Hepatocyte (in vitro differentiated cells): ENCODE results near the gene TRIM7. TPM values are rescaled to one million over a fixed set of nuclear protein-coding genes. Genes with fewer than 3 reads are reported as not detected.

Experiments used
- DNase-seq: peaks from one replicate; pipeline ENCODE4 v3.0.0-alpha.2; 2016; ENCODE audit warnings: low spot score
- H2AFZ ChIP-seq: fragments of 200-600 bp; sonication (generic); 2 replicates; pipeline ENCODE4 v1.6.0; 2016; ENCODE audit warnings: antibody characterized with exemption, mild to moderate bottlenecking
- H3K27ac ChIP-seq: fragments of 200-600 bp; sonication (generic); 2 replicates; pipeline ENCODE4 v1.5.1; 2016; ENCODE audit warnings: mild to moderate bottlenecking
- H3K27me3 ChIP-seq: fragments of 200-600 bp; sonication (generic); 2 replicates; pipeline ENCODE4 v1.6.1; 2016
- H3K36me3 ChIP-seq: fragments of 200-600 bp; sonication (generic); replicated peaks from 2 replicates; pipeline ENCODE4 v1.5.1; 2016; ENCODE audit warnings: low read depth; ENCODE audit not compliant: insufficient read depth
- H3K4me1 ChIP-seq: fragments of 200-600 bp; sonication (generic); 2 replicates; pipeline ENCODE4 v1.5.1; 2016; ENCODE audit warnings: mild to moderate bottlenecking, moderate library complexity; ENCODE audit not compliant: insufficient read depth
- H3K4me2 ChIP-seq: fragments of 200-600 bp; sonication (generic); 2 replicates; pipeline ENCODE4 v1.6.0; 2016
- H3K4me3 ChIP-seq: fragments of 200-600 bp; sonication (generic); 2 replicates; pipeline ENCODE4 v1.5.1; 2016; ENCODE audit warnings: mild to moderate bottlenecking
- H3K79me2 ChIP-seq: fragments of 200-600 bp; sonication (generic); 2 replicates; pipeline ENCODE4 v1.6.0; 2017; ENCODE audit warnings: mild to moderate bottlenecking
- H3K9me2 ChIP-seq: fragments of 200-600 bp; sonication (generic); replicated peaks from 2 replicates; pipeline ENCODE4 v1.6.0; 2017; ENCODE audit warnings: mild to moderate bottlenecking; ENCODE audit not compliant: insufficient read depth
- H3K9me3 ChIP-seq: fragments of 200-600 bp; sonication (generic); 2 replicates; pipeline ENCODE4 v1.5.1; 2016; ENCODE audit warnings: low read depth, mild to moderate bottlenecking
- H4K20me1 ChIP-seq: fragments of 200-600 bp; sonication (generic); 2 replicates; pipeline ENCODE4 v1.6.0; 2016; ENCODE audit warnings: mild to moderate bottlenecking; ENCODE audit not compliant: insufficient read depth, poor library complexity, severe bottlenecking
- EZH2 ChIP-seq: fragments of 200-600 bp; sonication (generic); IDR thresholded peaks from 2 replicates; pipeline ENCODE4 v1.6.1; 2016; ENCODE audit warnings: antibody characterized with exemption, mild to moderate bottlenecking, borderline replicate concordance
- EZH2phosphoT487 ChIP-seq: fragments of 200-600 bp; sonication (generic); IDR thresholded peaks from one replicate; pipeline ENCODE4 v1.6.1; 2018; ENCODE audit warnings: antibody characterized with exemption, mild to moderate bottlenecking, low read depth, moderate library complexity; ENCODE audit not compliant: unreplicated experiment, severe bottlenecking
- WGBS: methylation state at CpG from one replicate; pipeline ENCODE4 v1.1.6; 2016; ENCODE audit warnings: low lambda C conversion rate; ENCODE audit errors: missing lambda C conversion rate; 5-methylcytosine and 5-hydroxymethylcytosine counted together
- polyA plus RNA-seq: library from polyadenylated mRNA; unstranded; fragments of >200 nt; fragmentation: Nextera tagmentation; extraction: Ambion mirVana; gene quantifications from 2 replicates; pipeline ENCODE4 v1.2.1, GENCODE V29; 2016
- total RNA-seq: library from RNA; depleted of rRNA; stranded (reverse); fragments of >200 nt; gene quantifications from 2 replicates; pipeline ENCODE4 v1.2.3, GENCODE V29; 2014
- TF ChIP-seq, protein P1 (sequence below): fragments of 200-600 bp; sonication (generic); IDR thresholded peaks from 2 replicates; pipeline ENCODE4 v1.5.1; 2016; ENCODE audit warnings: antibody characterized with exemption, mild to moderate bottlenecking; ENCODE audit not compliant: poor library complexity

The TRIM7 gene
- total and polyA plus RNA-seq, 2 experiments from 2014 or later: 0.35 TPM; not detected in 1

DNA sequence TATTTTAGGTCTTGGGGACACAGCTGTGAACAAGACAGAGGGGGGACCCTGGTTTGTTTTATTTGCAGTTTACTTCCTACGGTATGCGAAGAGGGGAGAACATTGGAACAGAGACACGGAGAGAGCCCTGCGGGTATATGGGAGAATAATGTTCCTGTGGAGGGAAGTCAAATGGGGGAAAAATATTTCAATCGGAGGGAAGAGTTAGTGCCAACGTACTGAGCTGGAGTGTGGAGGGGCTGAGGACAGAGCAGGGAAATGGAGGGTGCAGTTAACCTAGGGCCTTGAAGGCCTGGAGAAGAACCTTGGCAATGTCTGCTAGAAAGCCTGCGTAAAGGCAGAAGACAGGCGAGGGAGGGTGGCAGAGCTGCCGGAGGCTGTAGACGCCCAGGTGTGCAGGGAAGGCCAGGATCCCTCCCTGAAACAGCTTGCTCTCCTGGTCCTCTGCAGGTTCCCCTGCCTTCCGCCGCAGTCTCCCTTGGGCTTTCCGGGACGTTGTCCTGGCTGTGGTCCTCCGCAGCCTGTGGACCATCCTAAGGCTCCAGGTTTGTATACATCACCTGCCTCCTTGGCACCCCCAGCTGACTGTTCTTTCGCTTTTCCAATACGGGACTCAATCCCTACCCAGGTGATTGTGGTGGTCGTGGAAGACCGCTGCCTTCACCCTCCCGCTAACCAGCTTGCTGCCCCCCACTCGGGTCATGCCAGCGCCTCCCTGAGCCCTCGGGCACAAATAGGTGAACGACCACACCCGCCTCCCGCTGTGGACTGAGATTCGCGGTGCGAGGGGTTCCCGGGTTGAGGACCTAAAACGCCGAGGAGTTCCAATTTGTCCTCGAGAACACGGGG is 40.7 kb upstream of the TRIM7 start:
- Histone ChIP-seq H4K20me1 (peaks cover 53% of the 10 kb centered on the region), H3K9me3 (no peaks in the 10 kb centered on the region), H3K27me3 (no peaks in the 10 kb centered on the region), H3K27ac (peak overlapping the region; percentile 93), H3K9me2 (no peaks in the 10 kb centered on the region), H2AFZ (peak overlapping the region; percentile 73), H3K4me3 (peak overlapping the region; percentile 57), H3K79me2 (peaks cover 84% of the 10 kb centered on the region), H3K4me2 (peak overlapping the region; percentile 90), H3K36me3 (peaks cover 7% of the 10 kb centered on the region), H3K4me1 (peaks cover 52% of the 10 kb centered on the region)
- WGBS: 36% methylated on average over 33 of the region's 34 CpGs
- TF ChIP-seq EZH2phosphoT487 (no peak), EZH2 (no peak)
- TF ChIP-seq, protein P1, sequence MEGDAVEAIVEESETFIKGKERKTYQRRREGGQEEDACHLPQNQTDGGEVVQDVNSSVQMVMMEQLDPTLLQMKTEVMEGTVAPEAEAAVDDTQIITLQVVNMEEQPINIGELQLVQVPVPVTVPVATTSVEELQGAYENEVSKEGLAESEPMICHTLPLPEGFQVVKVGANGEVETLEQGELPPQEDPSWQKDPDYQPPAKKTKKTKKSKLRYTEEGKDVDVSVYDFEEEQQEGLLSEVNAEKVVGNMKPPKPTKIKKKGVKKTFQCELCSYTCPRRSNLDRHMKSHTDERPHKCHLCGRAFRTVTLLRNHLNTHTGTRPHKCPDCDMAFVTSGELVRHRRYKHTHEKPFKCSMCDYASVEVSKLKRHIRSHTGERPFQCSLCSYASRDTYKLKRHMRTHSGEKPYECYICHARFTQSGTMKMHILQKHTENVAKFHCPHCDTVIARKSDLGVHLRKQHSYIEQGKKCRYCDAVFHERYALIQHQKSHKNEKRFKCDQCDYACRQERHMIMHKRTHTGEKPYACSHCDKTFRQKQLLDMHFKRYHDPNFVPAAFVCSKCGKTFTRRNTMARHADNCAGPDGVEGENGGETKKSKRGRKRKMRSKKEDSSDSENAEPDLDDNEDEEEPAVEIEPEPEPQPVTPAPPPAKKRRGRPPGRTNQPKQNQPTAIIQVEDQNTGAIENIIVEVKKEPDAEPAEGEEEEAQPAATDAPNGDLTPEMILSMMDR: no peak
- DNase-seq: peak; percentile 27

DNA sequence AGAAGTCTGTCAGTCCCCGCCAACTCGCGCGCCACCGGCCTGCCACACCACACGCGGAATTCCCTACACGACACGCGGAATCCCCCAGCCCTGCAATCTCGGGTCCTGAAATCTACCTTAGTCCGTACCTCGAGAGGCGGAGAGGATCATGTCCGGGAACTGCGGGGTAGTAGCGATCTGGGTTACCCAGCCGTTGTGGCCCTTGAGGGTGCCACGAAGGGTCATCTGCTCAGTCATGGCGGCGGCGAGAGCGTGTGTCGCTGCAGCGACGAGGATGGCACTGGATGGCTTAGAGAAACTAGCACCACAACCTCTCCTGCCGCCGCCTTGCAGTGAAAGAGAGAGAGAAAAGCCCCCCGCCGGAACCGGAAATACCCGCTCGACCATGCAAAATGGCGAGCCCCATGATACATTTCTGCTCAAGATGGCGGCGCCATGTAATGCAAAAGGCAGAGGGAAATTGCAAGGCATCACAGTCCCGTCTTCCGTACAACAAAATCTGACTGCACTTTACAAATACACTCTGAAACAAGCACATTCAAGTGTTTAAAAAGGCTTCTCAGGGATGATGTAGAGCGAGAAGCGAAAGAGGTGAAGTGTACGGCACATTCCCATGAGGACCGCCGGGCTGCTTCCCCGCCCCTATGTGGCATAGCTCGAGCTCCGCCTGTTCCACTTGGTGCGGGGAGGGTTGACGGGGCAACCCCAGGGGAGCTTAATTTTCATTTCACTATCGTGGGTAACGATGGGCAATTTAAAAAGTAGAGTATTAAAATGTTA is 38.8 kb upstream of the TRIM7 start, which contains the start of gene RACK1:
TSS of gene RACK1 (minus strand) at position 343 of the 780 bp plus-strand sequence. CDS start at position 237, 106 bp downstream.
- TF ChIP-seq EZH2: no peak
- TF ChIP-seq, protein P1: no peak
- no peak for TF ChIP-seq EZH2phosphoT487
- Histone ChIP-seq H2AFZ (peak within 1 kb of the TSS; percentile 57), H3K9me3 (no peaks in the 10 kb centered on the region), H3K27ac (peak within 1 kb of the TSS; percentile 93), H3K27me3 (no peaks in the 10 kb centered on the region), H3K36me3 (peaks cover 9% of the 10 kb centered on the region), H3K4me2 (peak within 1 kb of the TSS; percentile 90), H3K9me2 (no peaks in the 10 kb centered on the region), H3K4me3 (peak within 1 kb of the TSS; percentile 44), H3K4me1 (peaks cover 38% of the 10 kb centered on the region), H4K20me1 (peaks cover 54% of the 10 kb centered on the region), H3K79me2 (peaks cover 84% of the 10 kb centered on the region)
- WGBS: under 1% methylated on average over 50 of the region's 50 CpGs
- DNase-seq: peak; percentile 93

DNA sequence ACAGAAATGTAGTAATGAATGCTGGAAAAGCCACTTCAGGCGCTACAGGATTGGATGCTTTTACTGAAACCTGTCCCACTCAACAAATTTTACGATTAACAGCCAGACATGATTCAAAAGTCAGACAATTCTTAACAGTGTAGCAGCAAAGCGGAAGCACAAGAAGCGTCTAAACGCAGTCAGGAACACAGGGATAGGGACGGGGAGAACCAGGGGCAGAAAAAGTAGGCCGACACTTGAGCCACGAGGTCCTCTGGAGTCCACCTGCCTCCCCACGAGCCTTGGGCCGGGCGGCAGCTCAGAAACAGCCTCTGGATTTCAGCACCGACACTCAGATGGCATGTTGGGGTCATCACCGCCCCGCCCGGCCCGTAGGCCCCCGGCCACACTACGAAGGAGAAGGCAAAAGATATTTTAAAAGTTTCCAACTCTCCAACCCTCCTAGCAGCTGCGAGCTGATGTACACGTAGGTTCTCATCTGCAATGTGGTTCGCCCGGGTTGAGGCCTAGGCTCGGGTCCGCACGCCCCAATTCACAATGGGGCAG is 38.1 kb upstream of the TRIM7 start:
- no peaks in the 10 kb centered on the region for H3K27me3 ChIP-seq
- H3K9me3 ChIP-seq: no peaks in the 10 kb centered on the region
- peaks cover 55% of the 10 kb centered on the region for H4K20me1 ChIP-seq
- H3K9me2 ChIP-seq: no peaks in the 10 kb centered on the region
- peaks cover 84% of the 10 kb centered on the region for H3K79me2 ChIP-seq
- H3K4me1 ChIP-seq: peaks cover 31% of the 10 kb centered on the region
- 2% methylated on average over 25 of the region's 25 CpGs for WGBS
- H3K36me3 ChIP-seq: peaks cover 13% of the 10 kb centered on the region
- H3K4me3 ChIP-seq: peak overlapping the region; percentile 44
- peak overlapping the region; percentile 93 for H3K27ac ChIP-seq
- H3K4me2 ChIP-seq: peak overlapping the region; percentile 90
- peak overlapping the region; percentile 57 for H2AFZ ChIP-seq
- peak; percentile 45 for DNase-seq
- TF ChIP-seq EZH2: no peak
- no peak for TF ChIP-seq EZH2phosphoT487
- TF ChIP-seq, protein P1: no peak
